HG03135 (cell line): ENCODE results near the gene LIMK2.

Experiments used
- ATAC-seq: cut with Tn5 transposase; IDR thresholded peaks from one replicate; pipeline ENCODE4 v1.9.1; 2021; ENCODE audit warnings: mild to moderate bottlenecking, moderate library complexity; ENCODE audit not compliant: unreplicated experiment

LIMK2 gene

DNA sequence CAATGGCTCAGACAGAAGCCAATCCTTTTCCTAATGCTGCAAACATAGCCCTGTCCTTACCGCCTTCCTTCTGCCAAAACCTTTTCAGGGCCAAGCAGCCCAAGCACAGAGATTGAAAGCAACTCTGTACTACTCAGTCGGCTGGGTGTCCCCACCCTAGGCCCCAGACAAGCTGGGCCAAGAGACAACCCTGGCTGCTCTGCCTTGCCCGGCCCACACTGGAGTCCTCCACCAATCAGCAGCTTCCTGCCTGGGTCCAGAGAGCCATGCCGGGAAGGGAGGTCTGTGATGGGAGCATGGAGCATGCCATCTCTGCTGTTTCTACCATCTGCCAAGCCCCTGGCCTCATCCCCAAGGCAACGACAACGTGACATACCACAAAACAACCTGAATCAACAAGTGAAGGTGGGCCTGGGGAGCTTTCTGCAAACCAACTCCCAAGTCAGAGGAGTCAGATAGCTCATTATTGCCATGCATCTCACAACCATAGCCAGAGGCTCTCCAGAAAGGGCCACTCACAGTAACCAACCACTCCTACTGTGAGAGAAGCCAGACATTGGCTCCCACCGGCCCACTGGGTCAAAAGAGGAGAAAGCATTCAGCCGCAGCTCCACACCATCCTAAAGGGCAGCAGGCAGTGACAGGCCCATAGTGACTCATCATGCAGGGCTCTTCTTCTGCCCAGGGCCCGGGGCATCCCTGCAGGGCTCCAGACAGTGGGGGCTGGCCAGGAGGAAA lies 115.9 kb downstream of the LIMK2 start:
- no peak for ATAC-seq

DNA sequence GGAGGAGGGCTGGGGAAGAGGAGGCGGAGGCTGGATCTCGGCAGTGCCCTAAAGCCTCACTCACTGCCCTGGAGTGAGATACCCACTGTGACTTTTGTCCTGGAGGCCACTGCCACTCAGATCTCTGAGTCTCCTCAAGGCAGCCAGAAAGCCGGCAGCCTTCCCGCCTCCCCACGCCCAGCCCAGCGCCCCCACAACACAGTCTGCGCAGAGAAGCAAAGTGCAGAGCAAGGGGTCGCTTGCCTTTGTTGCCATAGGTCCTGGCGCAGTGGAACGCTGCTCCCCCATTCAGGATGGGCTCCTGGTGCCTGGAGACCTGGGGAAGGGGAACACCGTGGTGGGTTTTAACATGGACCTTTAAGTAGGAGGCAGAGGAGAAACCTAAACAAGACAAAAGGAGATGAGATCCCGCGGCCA lies 116.5 kb downstream of the LIMK2 start:
- ATAC-seq: no peak

DNA sequence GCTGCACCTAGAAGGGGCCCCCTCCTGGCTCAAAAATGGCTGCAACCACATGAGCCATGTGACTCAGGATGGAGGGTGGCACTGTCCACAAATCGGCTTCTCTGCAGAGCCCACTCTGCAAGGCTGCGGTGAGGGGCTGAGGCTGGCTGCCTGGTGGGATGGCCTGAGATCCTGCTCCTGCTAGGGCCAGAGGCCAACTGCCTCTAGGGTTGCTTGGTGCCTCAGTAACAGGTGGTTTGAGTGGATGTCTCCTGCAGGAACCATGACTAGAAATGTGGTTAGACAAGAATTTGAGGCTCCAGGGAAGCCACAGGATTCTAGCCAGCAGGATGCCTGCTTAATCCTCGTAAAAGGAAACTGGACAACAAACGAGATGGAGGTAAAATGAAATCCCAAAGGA lies 116.9 kb downstream of the LIMK2 start:
- ATAC-seq: no peak
